ENCODE results near the gene LATS2. TPM values are rescaled to one million over a fixed set of nuclear protein-coding genes. Genes with fewer than 3 reads are reported as not detected.
A peak's percentile ranks its signal among the peaks of the same experiment; 100 is the strongest.

Gene LATS2
- total RNA-seq, 1 donor from 2014 or later, result 25.8 TPM

GRCh38 chr13:21063031-21063430 is 1.6 kb upstream of the LATS2 start:
- no peak overlapping the region for H3K4me3 ChIP-seq
- H3K4me1 ChIP-seq, result peaks cover 26% of the 10 kb centered on the region
- H3K36me3 ChIP-seq, result no peaks in the 10 kb centered on the region
- TF ChIP-seq POLR2AphosphoS5 (IDR thresholded peaks at IDR 0.05; ENCODE audit: insufficient read depth in 1 of 2, low read depth in 1 of 2), result no peak
- intact Hi-C loops (cut with DNase I), result no loop called here
- no peak overlapping the region for H3K27ac ChIP-seq
- no peaks in the 10 kb centered on the region for H3K27me3 ChIP-seq
- no peaks in the 10 kb centered on the region for H3K9me3 ChIP-seq
- DNase-seq (ENCODE audit: extremely low spot score in 2 of 2), result peak in 1 of 2 donors; percentile 49

- no peaks in the 10 kb centered on the region for H3K36me3 ChIP-seq
- no peak for DNase-seq (ENCODE audit: extremely low spot score in 2 of 2)
- H3K4me1 ChIP-seq, result peaks cover 52% of the 10 kb centered on the region
- peak in 1 of 2 donors; percentile 24 for TF ChIP-seq POLR2A (IDR thresholded peaks at IDR 0.05)
- peak in 1 of 2 donors; percentile 59 for TF ChIP-seq POLR2AphosphoS5 (IDR thresholded peaks at IDR 0.05; ENCODE audit: insufficient read depth in 1 of 2, low read depth in 1 of 2)
- no peak for TF ChIP-seq CTCF (IDR thresholded peaks at IDR 0.05)
- no peaks in the 10 kb centered on the region for H3K9me3 ChIP-seq
- H3K4me3 ChIP-seq, result peak overlapping the region; percentile 75
- intact Hi-C loops (cut with DNase I), result no loop called here
- peak overlapping the region; percentile 99 for H3K27ac ChIP-seq
- H3K27me3 ChIP-seq, result no peaks in the 10 kb centered on the region
Measured at GRCh38 chr13:21060338-21061028, 903 bp downstream of the LATS2 start.

GRCh38 chr13:21059641-21060337 is 1.6 kb downstream of the LATS2 start:
- Histone ChIP-seq H3K36me3 (no peaks in the 10 kb centered on the region), H3K9me3 (no peaks in the 10 kb centered on the region), H3K27ac (peak overlapping the region; percentile 99), H3K4me3 (peak overlapping the region; percentile 75), H3K4me1 (peaks cover 59% of the 10 kb centered on the region), H3K27me3 (no peaks in the 10 kb centered on the region)
- TF ChIP-seq POLR2AphosphoS5 (IDR thresholded peaks at IDR 0.05; ENCODE audit: insufficient read depth in 1 of 2, low read depth in 1 of 2) (no peak), CTCF (IDR thresholded peaks at IDR 0.05) (no peak), POLR2A (IDR thresholded peaks at IDR 0.05) (no peak)
- no peak for DNase-seq (ENCODE audit: extremely low spot score in 2 of 2)
- intact Hi-C loops (cut with DNase I), result no loop called here

GRCh38 chr13:21058361-21058760 is 3.0 kb downstream of the LATS2 start:
- H3K4me1 ChIP-seq, result peaks cover 71% of the 10 kb centered on the region
- no peaks in the 10 kb centered on the region for H3K27me3 ChIP-seq
- H3K27ac ChIP-seq, result peak overlapping the region; percentile 15
- DNase-seq (ENCODE audit: extremely low spot score in 2 of 2), result no peak
- H3K36me3 ChIP-seq, result no peaks in the 10 kb centered on the region
- no peaks in the 10 kb centered on the region for H3K9me3 ChIP-seq
- intact Hi-C loops (cut with DNase I), result no loop called here
- H3K4me3 ChIP-seq, result no peak overlapping the region
- TF ChIP-seq CTCF (IDR thresholded peaks at IDR 0.05) (no peak), POLR2A (IDR thresholded peaks at IDR 0.05) (no peak), POLR2AphosphoS5 (IDR thresholded peaks at IDR 0.05; ENCODE audit: insufficient read depth in 1 of 2, low read depth in 1 of 2) (no peak)

- Histone ChIP-seq H3K36me3 (no peaks in the 10 kb centered on the region), H3K27ac (no peak overlapping the region), H3K27me3 (no peaks in the 10 kb centered on the region), H3K4me3 (no peak overlapping the region), H3K9me3 (no peaks in the 10 kb centered on the region), H3K4me1 (peaks cover 79% of the 10 kb centered on the region)
- intact Hi-C loops (cut with DNase I), result no loop called here
- no peak for TF ChIP-seq CTCF (IDR thresholded peaks at IDR 0.05)
- no peak for TF ChIP-seq POLR2A (IDR thresholded peaks at IDR 0.05)
- no peak for TF ChIP-seq POLR2AphosphoS5 (IDR thresholded peaks at IDR 0.05; ENCODE audit: insufficient read depth in 1 of 2, low read depth in 1 of 2)
- peak; percentile 11 to 22 for DNase-seq (ENCODE audit: extremely low spot score in 2 of 2)
Measured at GRCh38 chr13:21055511-21056045, 5.8 kb downstream of the LATS2 start.
